Activated T-helper 2 cell treated with anti-CD3 and anti-CD28 coated beads, Interferon-gamma antibody, Interleukin-2, Interleukin-4, amounts not matched to agents 10 μg/mL and 5 μg/mL and 100 μg/mL, durations not matched to agents 14 hours and 24 hours and 36 hours (primary cell): ENCODE results near the gene MRPS23. TPM values are rescaled to one million over a fixed set of nuclear protein-coding genes. Genes with fewer than 3 reads are reported as not detected.

Experiments used
- DNase-seq: peaks from one replicate; pipeline ENCODE4 v3.0.0; 2021; ENCODE audit warnings: low spot score
- H3K27ac Mint-ChIP-seq: one replicate; pipeline ENCODE4 v1.8.0; 2021; ENCODE audit warnings: mixed read lengths
- H3K27me3 Mint-ChIP-seq: one replicate; pipeline ENCODE4 v1.8.0; 2021; ENCODE audit warnings: low read depth, mixed read lengths
- H3K36me3 Mint-ChIP-seq: one replicate; pipeline ENCODE4 v1.8.0; 2021; ENCODE audit warnings: low read depth, mixed read lengths
- H3K4me1 Mint-ChIP-seq: one replicate; pipeline ENCODE4 v1.8.0; 2021; ENCODE audit warnings: low read depth, mixed read lengths
- H3K4me3 Mint-ChIP-seq: one replicate; pipeline ENCODE4 v1.8.0; 2021; ENCODE audit warnings: low read depth, mild to moderate bottlenecking, moderate library complexity, mixed read lengths
- H3K9me3 Mint-ChIP-seq: one replicate; pipeline ENCODE4 v1.8.0; 2021; ENCODE audit warnings: mixed read lengths
- intact Hi-C: fragments of 100-400 bp; cut with micrococcal nuclease; formaldehyde crosslinking; loops from one replicate; pipeline ENCODE4 v1.15.1; 2023
- total RNA-seq: library from RNA; stranded (reverse); gene quantifications from 2 replicates; pipeline ENCODE4 v1.2.3, GENCODE V29; 2022

The MRPS23 gene
- total RNA-seq, 1 donor from 2014 or later = 69.5 TPM

DNA sequence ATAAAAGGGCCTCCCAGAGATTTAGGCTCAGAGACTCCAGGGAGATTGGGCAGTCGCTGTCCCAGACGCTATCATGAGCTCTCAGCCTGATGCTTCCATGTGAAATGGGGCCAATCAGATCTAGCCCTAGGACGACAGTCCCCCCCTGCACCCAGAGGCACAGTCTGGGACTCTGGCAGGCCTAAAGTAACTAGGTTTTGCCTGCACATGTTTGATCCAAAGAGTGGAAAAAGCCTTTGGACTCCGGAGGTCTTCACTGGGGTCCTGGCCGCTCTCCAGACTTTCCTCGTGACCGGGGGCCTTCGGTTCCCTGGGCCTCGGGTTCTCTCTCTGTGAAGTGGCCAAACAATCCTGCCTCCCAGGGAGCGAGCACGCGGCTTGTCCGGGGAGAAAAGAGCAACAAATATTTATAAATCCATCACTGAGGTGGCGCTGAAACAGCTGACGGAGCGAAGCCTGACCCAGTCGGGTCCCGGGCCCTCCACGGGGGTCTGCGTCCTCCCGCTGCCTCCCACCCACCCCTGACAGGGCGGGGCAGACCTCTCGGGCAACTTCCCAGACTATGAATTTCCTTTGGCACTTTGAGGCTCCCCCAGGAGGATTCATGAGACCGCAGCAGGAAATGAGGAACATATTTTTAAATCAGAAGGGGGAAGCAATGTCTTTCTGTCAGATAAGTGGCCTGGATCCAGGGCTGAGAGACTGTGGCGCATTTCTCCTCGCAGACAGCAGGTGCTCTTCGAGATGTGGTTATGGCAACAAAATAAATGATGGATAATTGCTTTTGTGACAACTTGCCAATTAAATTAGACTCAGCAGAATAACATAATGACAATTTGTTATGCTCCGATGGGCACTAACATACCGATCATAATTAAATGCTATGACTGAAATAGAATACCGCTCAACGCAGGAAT lies 38.9 kb downstream of the MRPS23 start:
- DNase-seq = no peak
- Mint-ChIP-seq H3K4me3 (no peak overlapping the region), H3K9me3 (no peaks in the 10 kb centered on the region), H3K4me1 (peaks cover 4% of the 10 kb centered on the region), H3K36me3 (no peaks in the 10 kb centered on the region), H3K27ac (no peak overlapping the region), H3K27me3 (peaks cover 56% of the 10 kb centered on the region)
- intact Hi-C loops = no loop called here

DNA sequence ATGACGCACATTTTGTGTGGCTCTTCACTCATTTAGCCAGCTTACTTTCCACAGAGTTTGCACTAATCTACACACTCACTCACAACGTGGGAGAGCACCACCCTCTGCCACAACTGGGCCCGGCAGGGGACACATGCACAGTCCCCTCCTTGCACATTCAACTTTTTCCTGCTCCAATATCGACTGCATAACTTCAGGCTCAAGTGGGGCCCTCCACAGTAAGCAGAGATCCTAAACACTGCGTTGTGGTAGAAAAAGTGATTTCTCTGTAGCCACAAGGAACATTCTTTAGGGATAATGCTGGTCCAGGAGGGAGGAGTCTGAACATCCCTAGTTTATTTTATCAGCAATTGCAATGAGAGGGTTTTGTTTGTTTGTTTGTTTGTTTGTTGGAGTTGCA lies 40.0 kb downstream of the MRPS23 start:
- no peak for DNase-seq
- Mint-ChIP-seq H3K27me3 (peaks cover 56% of the 10 kb centered on the region), H3K36me3 (no peaks in the 10 kb centered on the region), H3K4me3 (no peak overlapping the region), H3K27ac (no peak overlapping the region), H3K4me1 (peaks cover 4% of the 10 kb centered on the region), H3K9me3 (no peaks in the 10 kb centered on the region)
- intact Hi-C loops = no loop called here

DNA sequence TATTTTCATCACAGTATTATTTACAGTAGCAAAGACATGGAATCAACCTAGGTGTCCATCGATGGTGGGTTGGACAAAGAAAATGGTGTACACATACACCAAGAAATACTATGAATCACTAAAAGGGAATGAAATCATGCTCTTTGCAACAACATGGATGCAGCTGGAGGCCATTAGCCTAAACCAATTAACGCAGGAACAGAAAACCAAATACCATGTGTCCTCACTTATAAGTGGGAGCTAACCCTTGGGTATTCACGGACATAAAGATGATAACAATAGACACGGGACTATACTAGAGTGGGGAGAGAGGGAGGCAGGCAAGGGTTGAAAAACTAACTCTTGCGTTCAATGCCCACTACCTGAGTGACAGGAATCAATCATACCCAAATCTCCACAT lies 41.0 kb downstream of the MRPS23 start:
- no peak overlapping the region for H3K27ac Mint-ChIP-seq
- H3K4me3 Mint-ChIP-seq = no peak overlapping the region
- H3K4me1 Mint-ChIP-seq = peaks cover 4% of the 10 kb centered on the region
- intact Hi-C loops = no loop called here
- no peak for DNase-seq
- no peaks in the 10 kb centered on the region for H3K9me3 Mint-ChIP-seq
- no peaks in the 10 kb centered on the region for H3K36me3 Mint-ChIP-seq
- peaks cover 48% of the 10 kb centered on the region for H3K27me3 Mint-ChIP-seq

DNA sequence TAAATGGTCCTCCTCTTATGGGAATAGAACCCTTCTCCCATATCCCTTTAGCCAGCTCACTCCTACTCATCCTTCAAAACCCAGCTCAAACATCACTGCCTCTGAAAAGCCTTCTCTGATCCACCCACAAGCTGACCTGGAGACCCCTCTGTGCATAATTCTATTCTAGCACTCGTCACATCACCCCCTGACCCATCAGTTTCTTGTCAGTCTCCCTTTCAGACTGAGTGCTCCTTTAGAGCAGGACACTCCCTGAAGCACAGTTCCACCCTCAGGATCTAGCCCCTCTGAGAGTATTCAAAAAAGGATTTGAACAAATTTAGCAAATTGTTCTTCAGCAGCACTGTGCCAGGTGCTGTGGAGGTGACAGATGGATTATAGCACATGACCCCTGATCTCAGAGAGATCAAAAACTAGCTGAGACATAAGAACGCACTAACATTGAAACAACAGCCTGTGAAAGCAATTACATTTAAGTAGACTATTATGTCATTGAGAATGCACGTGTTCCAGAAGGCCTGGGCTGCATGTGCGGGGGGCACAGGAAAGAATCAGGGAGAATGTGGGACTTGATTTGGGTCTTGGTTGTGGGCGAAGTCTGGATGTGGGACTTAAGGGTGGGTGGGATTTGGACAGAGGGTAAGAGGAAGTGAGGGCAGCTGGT lies 43.5 kb downstream of the MRPS23 start:
- no peaks in the 10 kb centered on the region for H3K4me1 Mint-ChIP-seq
- peaks cover 41% of the 10 kb centered on the region for H3K27me3 Mint-ChIP-seq
- intact Hi-C loops = no loop called here

DNA sequence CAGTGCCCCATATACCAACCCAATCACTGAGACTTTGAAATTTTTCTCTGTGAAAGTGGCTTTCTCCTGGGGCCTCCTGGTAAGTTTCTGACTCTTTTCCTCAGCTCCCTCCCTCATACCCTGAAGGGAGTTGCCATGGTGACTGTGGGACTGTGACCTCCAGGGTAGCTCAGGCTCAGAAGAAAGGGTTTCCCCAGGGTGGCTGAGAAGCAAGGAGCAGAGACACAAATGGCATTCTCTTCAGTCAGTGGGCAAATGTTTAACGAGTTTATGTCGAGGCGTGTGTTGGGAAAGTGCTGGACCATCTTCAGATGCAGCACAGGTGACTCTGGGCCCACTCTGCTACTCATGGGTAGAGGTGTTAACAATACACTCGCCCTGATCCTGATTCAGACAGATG lies 46.8 kb downstream of the MRPS23 start:
- no peak for DNase-seq
- intact Hi-C loops = no loop called here
- Mint-ChIP-seq H3K27ac (no peak overlapping the region), H3K4me1 (no peaks in the 10 kb centered on the region), H3K9me3 (peaks cover 11% of the 10 kb centered on the region), H3K36me3 (no peaks in the 10 kb centered on the region), H3K4me3 (no peak overlapping the region), H3K27me3 (peaks cover 29% of the 10 kb centered on the region)

More for the DNA sequence above, 43.5 kb downstream of the MRPS23 start:
- Mint-ChIP-seq H3K9me3 (peaks cover 7% of the 10 kb centered on the region), H3K36me3 (no peaks in the 10 kb centered on the region), H3K4me3 (no peak overlapping the region), H3K27ac (no peak overlapping the region)
- no peak for DNase-seq

DNA sequence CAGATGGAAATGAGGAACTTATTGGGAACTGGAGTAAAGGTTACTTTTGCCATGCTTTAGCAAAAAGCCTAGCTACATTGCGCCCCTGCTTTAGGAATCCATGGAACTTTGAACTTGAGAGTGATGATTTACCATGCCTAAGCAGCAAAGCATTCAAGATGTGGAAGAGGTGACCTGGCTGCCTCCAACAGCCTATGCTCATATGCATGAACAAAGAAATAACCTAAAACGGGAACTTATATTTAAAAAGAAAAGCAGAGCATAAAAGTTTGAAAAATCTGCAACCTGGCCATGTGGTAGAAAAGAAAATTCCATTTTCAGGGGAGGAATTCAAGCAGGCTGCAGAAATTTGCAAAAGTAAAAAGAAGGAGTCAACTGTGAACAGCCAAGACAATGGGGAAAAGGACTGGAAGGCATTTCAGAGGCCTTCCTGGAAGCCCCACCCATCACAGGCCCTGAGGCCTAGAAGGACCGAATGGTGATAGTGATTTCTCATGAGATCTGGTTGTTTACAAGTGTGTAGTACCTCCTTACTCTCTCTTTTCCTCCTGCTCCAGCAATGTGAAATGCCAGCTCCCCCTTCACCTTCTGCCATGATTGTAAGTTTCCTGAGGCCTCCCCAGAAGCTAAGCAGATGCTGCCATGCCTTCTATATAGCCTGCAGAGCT lies 48.7 kb downstream of the MRPS23 start:
- intact Hi-C loops = no loop called here
- no peaks in the 10 kb centered on the region for H3K36me3 Mint-ChIP-seq
- H3K4me1 Mint-ChIP-seq = no peaks in the 10 kb centered on the region
- H3K4me3 Mint-ChIP-seq = no peak overlapping the region
- no peak overlapping the region for H3K27ac Mint-ChIP-seq
- no peak for DNase-seq
- H3K27me3 Mint-ChIP-seq = peaks cover 25% of the 10 kb centered on the region
- H3K9me3 Mint-ChIP-seq = peaks cover 11% of the 10 kb centered on the region

DNA sequence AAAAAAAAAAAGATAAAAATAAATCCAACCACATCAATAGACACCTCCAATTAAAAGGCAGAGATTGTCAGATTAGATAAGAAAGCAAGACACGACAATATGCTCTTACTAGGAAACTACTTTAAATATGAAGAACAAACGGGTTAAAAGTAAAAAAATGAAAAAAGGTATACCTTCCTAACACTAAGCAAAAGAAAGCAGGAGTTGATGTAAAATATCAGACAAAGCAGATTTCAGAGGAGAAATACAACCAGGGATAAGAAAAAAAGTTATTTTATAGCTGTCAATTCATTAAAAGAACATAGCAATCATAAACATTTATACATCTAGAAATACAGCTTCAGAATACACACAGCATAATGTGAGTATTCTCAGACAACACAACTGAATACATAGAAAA lies 55.0 kb downstream of the MRPS23 start:
- DNase-seq = no peak
- Mint-ChIP-seq H3K27me3 (peaks cover 39% of the 10 kb centered on the region), H3K36me3 (no peaks in the 10 kb centered on the region), H3K4me3 (no peak overlapping the region), H3K4me1 (peaks cover 6% of the 10 kb centered on the region), H3K27ac (no peak overlapping the region), H3K9me3 (no peaks in the 10 kb centered on the region)
- intact Hi-C loops = no loop called here

DNA sequence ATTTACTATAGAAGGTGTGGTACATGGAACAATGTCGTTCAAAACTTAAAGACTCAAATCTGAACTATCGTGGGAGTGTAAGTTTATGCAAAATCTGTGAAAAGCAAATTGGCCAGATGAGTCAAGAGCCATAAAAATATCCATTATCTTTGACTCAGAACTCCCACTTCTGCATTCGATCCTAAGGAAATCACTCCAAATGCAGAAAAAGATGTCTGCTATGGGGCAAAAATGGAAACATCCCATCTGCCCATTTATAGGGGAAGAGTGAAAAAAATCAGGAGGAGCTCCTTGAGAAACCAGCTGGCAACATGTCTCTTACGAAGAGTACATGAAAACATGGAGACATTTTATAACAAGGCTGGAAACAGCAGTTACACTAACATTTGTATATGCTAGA lies 61.1 kb downstream of the MRPS23 start:
- DNase-seq = no peak
- intact Hi-C loops = no loop called here
- no peaks in the 10 kb centered on the region for H3K9me3 Mint-ChIP-seq
- no peak overlapping the region for H3K27ac Mint-ChIP-seq
- H3K27me3 Mint-ChIP-seq = peaks cover 42% of the 10 kb centered on the region
- no peaks in the 10 kb centered on the region for H3K36me3 Mint-ChIP-seq
- no peak overlapping the region for H3K4me3 Mint-ChIP-seq
- H3K4me1 Mint-ChIP-seq = no peaks in the 10 kb centered on the region

DNA sequence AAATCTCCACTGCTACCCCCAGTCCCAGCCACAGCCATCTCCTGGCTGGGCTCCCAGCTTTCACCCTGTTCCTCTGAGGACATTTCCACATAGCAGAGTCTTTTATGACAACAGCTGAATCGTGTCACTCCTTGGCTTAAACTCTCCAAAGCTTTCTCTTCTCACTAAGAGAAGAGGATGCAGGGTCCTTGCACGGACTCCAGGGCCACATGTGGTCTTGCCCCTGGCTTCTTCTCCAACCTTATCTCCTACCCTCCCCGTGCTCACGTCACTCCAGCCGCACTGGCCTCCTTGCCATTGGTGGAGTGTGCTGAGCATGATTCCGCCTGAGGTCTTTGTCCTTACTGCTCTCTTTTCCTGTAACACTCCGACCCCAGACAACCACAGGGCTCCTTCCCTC lies 64.8 kb downstream of the MRPS23 start:
- intact Hi-C loops = no loop called here
- no peak overlapping the region for H3K4me3 Mint-ChIP-seq
- no peak for DNase-seq
- no peaks in the 10 kb centered on the region for H3K4me1 Mint-ChIP-seq
- H3K9me3 Mint-ChIP-seq = no peaks in the 10 kb centered on the region
- no peaks in the 10 kb centered on the region for H3K36me3 Mint-ChIP-seq
- peaks cover 34% of the 10 kb centered on the region for H3K27me3 Mint-ChIP-seq
- H3K27ac Mint-ChIP-seq = no peak overlapping the region

Other genes with a start within 250 kb of the MRPS23 start
- not detected in 2 replicates for gene CCDC182, start 104.7 kb downstream of the MRPS23 start, total RNA-seq
- gene CUEDC1, start 105.4 kb upstream of the MRPS23 start, total RNA-seq = 0.30 and 0.34 TPM in 2 replicates
- 37.1 and 38.7 TPM in 2 replicates for gene VEZF1, start 138.2 kb upstream of the MRPS23 start, total RNA-seq
- 448 and 450 TPM in 2 replicates for gene SRSF1, start 157.2 kb upstream of the MRPS23 start, total RNA-seq
- 33.3 and 33.6 TPM in 2 replicates for gene DYNLL2, start 233.4 kb upstream of the MRPS23 start, total RNA-seq